Activated naive CD8-positive, alpha-beta T cell treated with anti-CD3 and anti-CD28 coated beads for 36 hours (primary cell): ENCODE measurements around the gene PTP4A1. TPM values are rescaled to one million over a fixed set of nuclear protein-coding genes. Genes with fewer than 3 reads are reported as not detected.

Source experiments
- DNase-seq: peaks from one replicate; pipeline ENCODE4 v3.0.0; 2021
- H3K27ac Mint-ChIP-seq: one replicate; pipeline ENCODE4 v1.8.0; 2022; ENCODE audit warnings: mild to moderate bottlenecking, moderate library complexity, mixed read lengths
- H3K27me3 Mint-ChIP-seq: one replicate; pipeline ENCODE4 v1.8.0; 2022; ENCODE audit warnings: mild to moderate bottlenecking, mixed read lengths
- H3K36me3 Mint-ChIP-seq: one replicate; pipeline ENCODE4 v1.8.0; 2021; ENCODE audit warnings: mild to moderate bottlenecking, mixed read lengths
- H3K4me1 Mint-ChIP-seq: one replicate; pipeline ENCODE4 v1.8.0; 2021; ENCODE audit warnings: mixed read lengths
- H3K4me3 Mint-ChIP-seq: one replicate; pipeline ENCODE4 v1.8.0; 2022; ENCODE audit warnings: mild to moderate bottlenecking, moderate library complexity, mixed read lengths
- H3K9me3 Mint-ChIP-seq: one replicate; pipeline ENCODE4 v1.8.0; 2022; ENCODE audit warnings: mixed read lengths
- total RNA-seq, 2 experiments: library from RNA; stranded (reverse); gene quantifications; one replicate each; pipeline ENCODE4 v1.2.3, GENCODE V29; 2021

The PTP4A1 gene
- total RNA-seq, 2 experiments from 2014 or later, result 79.6 to 82.0 TPM

- Mint-ChIP-seq H3K27me3 (no peaks in the 10 kb centered on the region), H3K4me1 (peaks cover 25% of the 10 kb centered on the region), H3K9me3 (no peaks in the 10 kb centered on the region), H3K36me3 (peaks cover 16% of the 10 kb centered on the region), H3K27ac (peak overlapping the region; percentile 95), H3K4me3 (peak overlapping the region; percentile 83)
- peak; percentile 43 for DNase-seq
Observed at GRCh38 chr6:63571361-63572043, 778 bp upstream of the PTP4A1 start.

- Mint-ChIP-seq H3K27ac (peak overlapping the region; percentile 95), H3K27me3 (no peaks in the 10 kb centered on the region)
Observed at GRCh38 chr6:63572747-63573075, 431 bp downstream of the PTP4A1 start.

GRCh38 chr6:63573076-63573898 lies 1.0 kb downstream of the PTP4A1 start:
- Mint-ChIP-seq H3K27ac (peak overlapping the region; percentile 94), H3K4me3 (peak overlapping the region; percentile 95), H3K9me3 (no peaks in the 10 kb centered on the region), H3K36me3 (peaks cover 18% of the 10 kb centered on the region), H3K27me3 (no peaks in the 10 kb centered on the region), H3K4me1 (peaks cover 29% of the 10 kb centered on the region)
- DNase-seq, result peak; percentile 67

More at GRCh38 chr6:63572747-63573075, 431 bp downstream of the PTP4A1 start:
- Mint-ChIP-seq H3K4me1 (peaks cover 29% of the 10 kb centered on the region), H3K4me3 (peak overlapping the region; percentile 95), H3K36me3 (peaks cover 18% of the 10 kb centered on the region), H3K9me3 (no peaks in the 10 kb centered on the region)
- DNase-seq, result no peak

DNA sequence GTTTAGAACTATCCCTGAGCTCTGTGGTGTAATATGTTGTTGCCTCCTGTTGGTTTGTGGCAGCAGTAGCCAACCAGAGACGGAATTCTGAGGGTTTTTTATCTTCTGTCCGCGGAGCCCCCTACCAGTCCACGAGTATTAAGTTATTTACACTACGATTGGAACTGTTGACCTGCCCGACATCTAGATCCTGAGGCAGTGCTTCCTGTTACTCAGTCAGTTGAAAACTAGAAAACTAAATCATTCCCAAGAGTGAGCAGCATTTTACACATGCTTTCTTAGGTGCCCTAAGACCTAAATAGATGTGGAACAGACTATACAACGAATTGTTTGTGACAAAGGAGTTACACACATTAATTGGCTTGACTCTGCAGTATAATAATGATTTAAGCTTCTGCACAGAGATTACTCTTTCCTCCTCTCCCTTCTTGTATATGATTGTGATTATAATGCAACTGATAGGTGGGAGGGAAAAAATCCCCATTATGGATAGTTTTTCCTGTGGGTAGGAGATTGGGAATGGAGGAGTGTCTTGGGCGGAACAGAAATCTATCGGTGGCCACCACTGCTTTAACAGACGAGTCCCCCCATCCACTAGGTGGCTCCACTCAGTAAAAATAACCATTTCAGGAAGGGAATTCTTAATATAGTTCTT lies 1.7 kb downstream of the PTP4A1 start:
- peak; percentile 28 for DNase-seq

DNA sequence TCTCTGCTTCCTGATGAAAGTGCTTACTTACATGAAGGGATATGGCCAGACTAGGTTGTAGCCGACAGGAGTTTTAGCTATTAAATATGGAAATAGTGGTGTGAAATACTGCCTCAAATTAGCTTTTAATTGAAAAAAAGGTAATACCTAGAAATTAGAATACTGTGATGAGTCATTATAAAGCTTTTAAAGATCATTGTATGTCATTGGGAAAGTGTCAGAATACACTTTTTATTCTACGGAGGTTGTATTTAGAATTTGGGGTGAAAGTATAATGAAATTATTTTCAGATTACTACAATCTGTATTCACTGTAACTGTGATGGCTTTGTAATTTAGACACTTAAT lies 2.2 kb downstream of the PTP4A1 start:
- no peak for DNase-seq
- H3K4me3 Mint-ChIP-seq, result peak overlapping the region; percentile 95
- H3K36me3 Mint-ChIP-seq, result peaks cover 18% of the 10 kb centered on the region
- no peaks in the 10 kb centered on the region for H3K9me3 Mint-ChIP-seq
- peaks cover 29% of the 10 kb centered on the region for H3K4me1 Mint-ChIP-seq
- H3K27ac Mint-ChIP-seq, result peak overlapping the region; percentile 94
- H3K27me3 Mint-ChIP-seq, result no peaks in the 10 kb centered on the region

More for the DNA sequence above, 1.7 kb downstream of the PTP4A1 start:
- Mint-ChIP-seq H3K4me3 (peak overlapping the region; percentile 95), H3K4me1 (peaks cover 29% of the 10 kb centered on the region), H3K27me3 (no peaks in the 10 kb centered on the region), H3K27ac (peak overlapping the region; percentile 94), H3K36me3 (peaks cover 18% of the 10 kb centered on the region), H3K9me3 (no peaks in the 10 kb centered on the region)

- Mint-ChIP-seq H3K9me3 (no peaks in the 10 kb centered on the region), H3K36me3 (peaks cover 27% of the 10 kb centered on the region), H3K27ac (no peak overlapping the region), H3K27me3 (no peaks in the 10 kb centered on the region), H3K4me3 (peak overlapping the region; percentile 8), H3K4me1 (peaks cover 26% of the 10 kb centered on the region)
- no peak for DNase-seq
Observed at GRCh38 chr6:63576147-63576772, 4.0 kb downstream of the PTP4A1 start.

- H3K9me3 Mint-ChIP-seq, result no peaks in the 10 kb centered on the region
- peaks cover 31% of the 10 kb centered on the region for H3K36me3 Mint-ChIP-seq
- no peak overlapping the region for H3K4me3 Mint-ChIP-seq
- no peak overlapping the region for H3K27ac Mint-ChIP-seq
- no peak for DNase-seq
- H3K27me3 Mint-ChIP-seq, result no peaks in the 10 kb centered on the region
- peaks cover 19% of the 10 kb centered on the region for H3K4me1 Mint-ChIP-seq
Observed at GRCh38 chr6:63576985-63577712, 4.9 kb downstream of the PTP4A1 start.

DNA sequence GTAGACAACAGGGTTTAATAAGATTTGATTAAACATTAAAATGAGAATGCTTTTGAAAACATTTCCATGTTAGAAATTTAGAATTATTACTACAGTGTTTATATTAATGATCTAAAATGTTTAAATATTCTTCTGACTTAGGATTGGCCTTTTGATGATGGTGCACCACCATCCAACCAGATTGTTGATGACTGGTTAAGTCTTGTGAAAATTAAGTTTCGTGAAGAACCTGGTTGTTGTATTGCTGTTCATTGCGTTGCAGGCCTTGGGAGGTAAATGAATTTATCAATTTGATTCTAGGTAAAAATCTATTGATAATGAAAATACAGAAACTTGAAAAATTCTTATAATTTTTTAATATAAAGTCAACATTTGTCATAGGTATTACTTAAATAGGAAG lies 6.5 kb downstream of the PTP4A1 start:
- DNase-seq, result no peak
- H3K27ac Mint-ChIP-seq, result no peak overlapping the region
- H3K9me3 Mint-ChIP-seq, result no peaks in the 10 kb centered on the region
- H3K4me3 Mint-ChIP-seq, result no peak overlapping the region
- H3K36me3 Mint-ChIP-seq, result peaks cover 34% of the 10 kb centered on the region
- H3K4me1 Mint-ChIP-seq, result peaks cover 19% of the 10 kb centered on the region
- no peaks in the 10 kb centered on the region for H3K27me3 Mint-ChIP-seq

GRCh38 chr6:63579937-63580703 lies 7.8 kb downstream of the PTP4A1 start:
- no peak overlapping the region for H3K27ac Mint-ChIP-seq
- H3K4me1 Mint-ChIP-seq, result peaks cover 11% of the 10 kb centered on the region
- peaks cover 25% of the 10 kb centered on the region for H3K36me3 Mint-ChIP-seq
- no peak for DNase-seq
- H3K4me3 Mint-ChIP-seq, result no peak overlapping the region
- no peaks in the 10 kb centered on the region for H3K9me3 Mint-ChIP-seq
- H3K27me3 Mint-ChIP-seq, result no peaks in the 10 kb centered on the region

DNA sequence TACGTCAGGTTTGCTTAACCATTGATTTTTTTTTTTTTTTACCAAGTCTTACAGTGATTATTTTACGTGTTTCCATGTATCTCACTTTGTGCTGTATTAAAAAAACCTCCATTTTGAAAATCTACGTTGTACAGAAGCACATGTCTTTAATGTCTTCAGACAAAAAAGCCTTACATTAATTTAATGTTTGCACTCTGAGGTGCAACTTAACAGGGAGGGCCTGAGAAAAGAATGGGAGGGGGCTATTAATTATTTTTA lies 8.4 kb downstream of the PTP4A1 start:
- Mint-ChIP-seq H3K4me1 (peaks cover 9% of the 10 kb centered on the region), H3K9me3 (no peaks in the 10 kb centered on the region), H3K36me3 (peaks cover 25% of the 10 kb centered on the region), H3K27me3 (no peaks in the 10 kb centered on the region), H3K27ac (no peak overlapping the region), H3K4me3 (no peak overlapping the region)
- DNase-seq, result no peak

GRCh38 chr6:63581355-63582013 lies 9.2 kb downstream of the PTP4A1 start:
- Mint-ChIP-seq H3K36me3 (peaks cover 22% of the 10 kb centered on the region), H3K9me3 (no peaks in the 10 kb centered on the region), H3K27me3 (no peaks in the 10 kb centered on the region)

DNA sequence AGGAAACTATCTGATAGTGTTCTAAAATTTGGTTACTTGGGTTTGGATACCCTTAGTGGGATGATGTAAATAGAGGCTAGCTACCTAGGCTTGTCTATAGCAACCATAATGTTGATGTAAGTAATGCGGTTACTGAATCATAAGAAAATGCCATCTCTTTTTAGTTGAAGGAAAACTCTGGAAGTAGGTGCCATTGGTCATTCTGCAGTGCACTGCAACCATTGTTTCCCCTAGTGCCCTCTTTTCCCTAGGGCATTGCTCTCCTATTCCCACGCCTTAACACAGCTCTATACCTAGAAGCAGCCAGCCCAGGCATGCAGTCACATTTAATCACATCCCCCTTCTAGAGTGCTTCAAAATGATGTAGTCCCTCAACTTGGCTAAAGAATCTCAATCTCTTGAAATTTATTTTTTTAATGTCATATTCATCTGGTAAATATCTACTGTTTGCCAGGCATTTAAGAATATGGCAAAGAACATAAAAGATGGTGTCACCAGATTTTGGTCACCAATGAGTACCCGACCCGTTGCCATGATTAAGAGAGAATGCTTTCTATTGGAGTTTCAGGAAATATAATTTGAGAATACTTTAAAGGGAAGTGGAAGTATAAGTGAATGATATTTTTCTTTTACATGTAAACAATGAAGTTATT lies 10.4 kb downstream of the PTP4A1 start:
- no peaks in the 10 kb centered on the region for H3K4me1 Mint-ChIP-seq
- peaks cover 21% of the 10 kb centered on the region for H3K36me3 Mint-ChIP-seq
- no peak overlapping the region for H3K27ac Mint-ChIP-seq
- peaks cover 4% of the 10 kb centered on the region for H3K27me3 Mint-ChIP-seq
- no peak overlapping the region for H3K4me3 Mint-ChIP-seq
- no peaks in the 10 kb centered on the region for H3K9me3 Mint-ChIP-seq
- no peak for DNase-seq

More at GRCh38 chr6:63581355-63582013, 9.2 kb downstream of the PTP4A1 start:
- Mint-ChIP-seq H3K4me1 (peaks cover 3% of the 10 kb centered on the region), H3K4me3 (no peak overlapping the region), H3K27ac (no peak overlapping the region)
- DNase-seq, result no peak

GRCh38 chr6:63584125-63584514 lies 11.8 kb downstream of the PTP4A1 start:
- Mint-ChIP-seq H3K4me1 (no peaks in the 10 kb centered on the region), H3K4me3 (no peak overlapping the region), H3K27ac (no peak overlapping the region), H3K36me3 (peaks cover 21% of the 10 kb centered on the region), H3K9me3 (no peaks in the 10 kb centered on the region), H3K27me3 (peaks cover 4% of the 10 kb centered on the region)
- DNase-seq, result no peak
